ENCODE measurements around the gene CRY2. TPM values are rescaled to one million over a fixed set of nuclear protein-coding genes. Genes with fewer than 3 reads are reported as not detected.
"Not testable (repeated sequence)": the region's sequence is repeated elsewhere in the genome, so short reads cannot be mapped to it uniquely, and the experiment has no call there.

CRY2 gene
- polyA plus RNA-seq, 1 of the 3 experiments (the other 2 are of a cell fraction) = 6.7 TPM

DNA sequence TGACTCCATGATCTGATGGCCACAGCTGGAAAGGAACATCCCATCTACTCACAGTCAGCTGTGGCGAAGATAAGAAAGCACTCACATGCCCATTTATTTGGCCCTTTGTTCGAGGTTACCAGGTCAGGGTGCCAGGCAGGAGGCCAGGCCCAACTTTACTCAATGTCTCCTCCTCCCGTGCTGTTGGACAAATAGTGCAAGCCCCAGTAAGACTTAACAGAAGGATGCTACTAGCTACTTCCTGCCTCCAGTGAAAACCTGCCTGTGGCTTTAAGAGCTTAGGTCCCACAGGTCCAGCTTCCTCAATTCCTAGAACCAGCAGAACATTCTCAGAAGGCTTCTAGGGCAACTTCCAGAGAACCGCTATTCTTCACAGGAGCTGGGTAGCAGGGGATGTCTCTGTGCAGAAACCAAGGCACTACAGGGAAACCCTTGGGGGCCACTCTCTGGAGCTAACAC, 12.9 kb upstream of the CRY2 start:
- WGBS (ENCODE audit: low lambda C conversion rate) = 71% methylated on average over 4 of the region's 4 CpGs
- Histone ChIP-seq H3K9me2 (no peaks in the 10 kb centered on the region), H3K36me3 (replicated peaks in 1 of 2; ENCODE audit: control insufficient read depth in 1 of 2, insufficient read depth in 2 of 2, low read length in 1 of 2) (no peaks in the 10 kb centered on the region), H3K9me3 (no peaks in the 10 kb centered on the region), H3F3A (replicated peaks; ENCODE audit: insufficient read depth) (no peaks in the 10 kb centered on the region), H3K9ac (no peak overlapping the region), H4K20me1 (ENCODE audit: insufficient read depth) (no peaks in the 10 kb centered on the region), H3K4me2 (no peak overlapping the region), H2AFZ (ENCODE audit: low read depth) (no peak overlapping the region), H3K27me3 (ENCODE audit: insufficient read depth) (peaks cover 5% of the 10 kb centered on the region; the same call in 1 of the 2 replicates), H3K4me3 (ENCODE audit: low read depth in 2 of 2, low read length in 1 of 2) (no peak overlapping the region), H3K4me1 (ENCODE audit: control insufficient read depth in 1 of 2, insufficient read depth in 2 of 2, low read depth in 1 of 2, low read length in 1 of 2) (no peaks in the 10 kb centered on the region; a peak in 1 of 4 replicates), H3K27ac (ENCODE audit: low read depth in 2 of 2, low read length in 1 of 2) (no peak overlapping the region), H3K79me2 (ENCODE audit: insufficient read depth) (no peaks in the 10 kb centered on the region)
- CTCF ChIA-PET = interaction anchor here (0.6 to 2.9 kb wide), 5 partner anchors 9 to 175 kb away, joined by 3 to 25 read pairs (median 3); no protein-coding TSS in a partner anchor
- no peak for TF ChIP-seq RAD21 (IDR thresholded peaks at IDR 0.05; ENCODE audit: low read length)
- TF ChIP-seq RFX5 (IDR thresholded peaks at IDR 0.05; ENCODE audit: low read length) = no peak
- no peak for TF ChIP-seq TEAD4 (IDR thresholded peaks at IDR 0.05; ENCODE audit: borderline replicate concordance, insufficient read depth)
- no peak for TF ChIP-seq ELF1 (IDR thresholded peaks at IDR 0.05)
- POLR2A ChIA-PET = no interaction called here
- DNase-seq = no peak

DNA sequence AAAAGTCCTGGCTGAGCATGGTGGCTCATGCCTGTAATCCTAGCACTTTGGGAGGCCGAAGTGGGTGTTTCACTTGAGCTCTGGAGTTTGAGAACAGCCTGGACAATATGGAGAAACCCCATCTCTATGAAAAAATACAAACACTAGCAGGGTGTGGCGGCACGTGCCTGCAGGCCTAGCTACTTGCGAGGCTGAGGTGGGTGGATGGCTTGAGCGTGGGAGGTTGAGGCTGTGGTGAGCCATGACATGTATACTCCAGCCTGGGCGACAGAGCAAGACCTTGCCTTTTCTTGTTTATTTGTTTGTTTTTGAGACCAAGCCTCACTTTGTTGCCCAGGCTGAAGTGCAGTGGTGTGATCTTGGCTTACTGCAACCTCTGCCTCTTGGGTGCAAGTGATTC, 8.1 kb upstream of the CRY2 start:
- ChIA-PET POLR2A (no interaction called here), CTCF (no interaction called here)
- H3K4me1 ChIP-seq (ENCODE audit: control insufficient read depth in 1 of 2, insufficient read depth in 2 of 2, low read depth in 1 of 2, low read length in 1 of 2) = no peaks in the 10 kb centered on the region
- H3K4me2 ChIP-seq = no peak overlapping the region
- 68% methylated on average over 6 of the region's 6 CpGs for WGBS (ENCODE audit: low lambda C conversion rate)
- H3K9ac ChIP-seq = no peak overlapping the region
- H3K36me3 ChIP-seq (replicated peaks in 1 of 2; ENCODE audit: control insufficient read depth in 1 of 2, insufficient read depth in 2 of 2, low read length in 1 of 2) = no peaks in the 10 kb centered on the region
- TF ChIP-seq JUND (IDR thresholded peaks at IDR 0.05) = no peak
- TF ChIP-seq FOSL2 (IDR thresholded peaks at IDR 0.05; ENCODE audit: borderline replicate concordance, low read depth) = no peak
- no peak for TF ChIP-seq REST (IDR thresholded peaks at IDR 0.05; ENCODE audit: low read depth, low read length)
- no peak for TF ChIP-seq ELF1 (IDR thresholded peaks at IDR 0.05)
- no peak for TF ChIP-seq EP300 (IDR thresholded peaks at IDR 0.05; ENCODE audit: borderline replicate concordance in 1 of 2, low read depth in 1 of 2, low read length in 1 of 2)
- TF ChIP-seq USF1 (IDR thresholded peaks at IDR 0.05; ENCODE audit: borderline replicate concordance, low read depth) = no peak
- TF ChIP-seq TCF12 (IDR thresholded peaks at IDR 0.05) = no peak
- no peak for TF ChIP-seq EZH2phosphoT487 (IDR thresholded peaks at IDR 0.05; ENCODE audit: borderline replicate concordance, low read depth)
- TF ChIP-seq RAD21 (IDR thresholded peaks at IDR 0.05; ENCODE audit: low read length) = no peak
- no peak for TF ChIP-seq RXRA (IDR thresholded peaks at IDR 0.05; ENCODE audit: borderline replicate concordance, low read depth)
- TF ChIP-seq SIN3A (IDR thresholded peaks at IDR 0.05; ENCODE audit: borderline replicate concordance, low read depth, low read length) = no peak
- TF ChIP-seq YY1 (IDR thresholded peaks at IDR 0.05; ENCODE audit: low read depth) = no peak
- TF ChIP-seq GABPA (IDR thresholded peaks at IDR 0.05; ENCODE audit: low read depth) = no peak
- TF ChIP-seq MEF2A (IDR thresholded peaks at IDR 0.05; ENCODE audit: borderline replicate concordance, low read depth) = no peak
- no peak for DNase-seq
- no peaks in the 10 kb centered on the region for H3K27me3 ChIP-seq (ENCODE audit: insufficient read depth)
- H3K79me2 ChIP-seq (ENCODE audit: insufficient read depth) = no peaks in the 10 kb centered on the region
- no peak overlapping the region for H3K4me3 ChIP-seq (ENCODE audit: low read depth in 2 of 2, low read length in 1 of 2)
- H4K20me1 ChIP-seq (ENCODE audit: insufficient read depth) = no peaks in the 10 kb centered on the region
- H3K27ac ChIP-seq (ENCODE audit: low read depth in 2 of 2, low read length in 1 of 2) = no peak overlapping the region
- no peaks in the 10 kb centered on the region for H3F3A ChIP-seq (replicated peaks; ENCODE audit: insufficient read depth)
- no peaks in the 10 kb centered on the region for H3K9me2 ChIP-seq
- H2AFZ ChIP-seq (ENCODE audit: low read depth) = no peak overlapping the region
- no peaks in the 10 kb centered on the region for H3K9me3 ChIP-seq

- H3K4me1 ChIP-seq (ENCODE audit: control insufficient read depth in 1 of 2, insufficient read depth in 2 of 2, low read depth in 1 of 2, low read length in 1 of 2); H3K27me3 ChIP-seq (ENCODE audit: insufficient read depth); H3K4me2 ChIP-seq; DNase-seq; H3K9ac ChIP-seq; H4K20me1 ChIP-seq (ENCODE audit: insufficient read depth); H3K9me2 ChIP-seq; H3F3A ChIP-seq (replicated peaks; ENCODE audit: insufficient read depth); H2AFZ ChIP-seq (ENCODE audit: low read depth); H3K27ac ChIP-seq (ENCODE audit: low read depth in 2 of 2, low read length in 1 of 2); H3K9me3 ChIP-seq; H3K4me3 ChIP-seq (ENCODE audit: low read depth in 2 of 2, low read length in 1 of 2); H3K79me2 ChIP-seq (ENCODE audit: insufficient read depth); CTCF ChIA-PET; POLR2A ChIA-PET; H3K36me3 ChIP-seq (replicated peaks in 1 of 2; ENCODE audit: control insufficient read depth in 1 of 2, insufficient read depth in 2 of 2, low read length in 1 of 2): not testable (repeated sequence)
- WGBS (ENCODE audit: low lambda C conversion rate) = 79% methylated on average over 12 of the region's 13 CpGs
These were observed 7.0 kb upstream of the CRY2 start for GRCh38 chr11:45840251-45840650.
